ENCODE measurements around the gene MSMP. TPM values are rescaled to one million over a fixed set of nuclear protein-coding genes. Genes with fewer than 3 reads are reported as not detected.

Gene MSMP
- total RNA-seq, 1 experiment from 2014 or later: 2.1 TPM

DNA sequence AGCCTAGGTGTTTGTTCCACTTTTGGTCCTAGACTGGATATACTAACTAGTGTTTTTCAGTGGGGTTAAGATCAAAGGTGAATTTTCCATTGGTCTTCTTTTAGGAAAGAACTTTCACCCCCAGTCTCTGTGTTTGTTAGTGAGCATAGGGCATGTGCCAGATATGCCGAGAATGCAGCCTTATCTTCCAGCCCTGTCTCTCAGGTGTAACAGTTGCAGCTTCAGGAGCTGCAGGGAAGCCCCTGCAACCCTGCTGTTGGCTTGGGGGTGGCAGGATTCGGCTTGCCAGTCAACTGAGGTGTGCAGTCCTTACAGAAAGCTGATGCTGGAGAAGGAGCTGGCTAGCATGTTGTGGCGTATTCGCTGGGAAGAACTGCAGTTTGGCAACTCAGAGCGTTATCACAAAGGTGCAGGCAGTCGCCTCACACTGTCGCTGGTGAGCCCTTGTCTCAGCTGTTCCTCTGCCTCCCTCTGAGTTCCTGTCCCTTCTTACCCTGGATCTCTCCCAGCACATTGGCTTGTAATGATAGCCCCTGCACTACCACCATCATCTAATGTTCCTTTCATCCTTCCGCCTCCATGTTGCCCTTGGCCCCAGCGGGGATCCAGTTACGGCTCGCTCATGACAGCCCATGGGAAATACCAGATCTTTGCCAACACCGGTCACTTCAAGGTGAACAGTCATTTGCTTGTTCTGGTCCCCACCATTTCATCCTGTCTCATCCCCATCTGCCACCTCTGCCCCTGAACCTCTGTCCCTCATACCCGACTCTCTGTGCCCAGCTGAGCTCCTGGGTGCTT is 47.5 kb upstream of the MSMP start:
- Mint-ChIP-seq H3K36me3 (peaks cover 3% of the 10 kb centered on the region), H3K27ac (no peak overlapping the region), H3K9me3 (no peaks in the 10 kb centered on the region), H3K4me1 (peaks cover 1% of the 10 kb centered on the region), H3K4me3 (no peak overlapping the region), H3K27me3 (ENCODE audit: low read depth) (no peaks in the 10 kb centered on the region)
- ChIA-PET CTCF (interaction anchor here (1.4 to 1.6 kb wide), 3 partner anchors 11 to 25 kb away, joined by 3 to 7 read pairs (median 4); no protein-coding TSS in a partner anchor), POLR2A (no interaction called here)
- ATAC-seq (no peak), DNase-seq (ENCODE audit: low spot score) (no peak)
- TF ChIP-seq, protein P1, sequence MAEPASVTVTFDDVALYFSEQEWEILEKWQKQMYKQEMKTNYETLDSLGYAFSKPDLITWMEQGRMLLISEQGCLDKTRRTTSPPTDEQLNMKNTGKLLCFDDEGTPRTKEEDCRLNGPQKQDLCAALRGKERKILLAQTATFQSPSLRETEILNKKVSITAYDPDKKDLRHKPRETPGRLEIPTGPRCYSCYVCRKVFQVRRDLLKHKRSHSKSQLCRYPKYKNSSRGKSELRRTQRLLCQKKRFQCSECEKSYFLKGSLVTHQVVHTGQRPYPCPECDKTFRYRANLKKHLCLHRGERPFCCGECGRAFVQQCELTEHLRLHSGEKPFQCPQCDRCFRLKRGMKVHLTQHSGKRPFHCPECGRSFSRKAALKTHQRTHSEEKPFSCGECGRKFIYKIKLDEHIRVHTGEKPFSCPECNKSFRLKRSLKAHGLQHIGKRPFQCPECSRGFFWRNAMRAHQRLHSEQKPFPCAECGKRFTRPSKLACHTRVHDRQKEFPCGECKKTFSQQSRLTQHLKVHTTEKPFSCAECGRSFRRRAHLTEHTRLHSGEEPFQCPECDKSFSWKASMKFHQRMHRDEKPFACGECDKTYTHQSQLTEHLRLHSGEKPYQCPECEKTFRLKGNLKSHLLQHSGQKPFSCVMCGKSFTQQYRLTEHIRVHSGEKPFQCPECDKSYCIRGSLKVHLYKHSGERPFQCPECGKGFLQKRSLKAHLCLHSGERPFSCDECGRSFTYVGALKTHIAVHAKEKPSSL (CRISPR knock-in tag; conservative IDR thresholded peaks at IDR 0.05): no peak
- TF ChIP-seq TCF7 (CRISPR knock-in tag; IDR thresholded peaks at IDR 0.05; ENCODE audit: low read depth) (no peak), ETV6 (CRISPR knock-in tag; IDR thresholded peaks at IDR 0.05) (no peak)
- TF ChIP-seq, protein P2, sequence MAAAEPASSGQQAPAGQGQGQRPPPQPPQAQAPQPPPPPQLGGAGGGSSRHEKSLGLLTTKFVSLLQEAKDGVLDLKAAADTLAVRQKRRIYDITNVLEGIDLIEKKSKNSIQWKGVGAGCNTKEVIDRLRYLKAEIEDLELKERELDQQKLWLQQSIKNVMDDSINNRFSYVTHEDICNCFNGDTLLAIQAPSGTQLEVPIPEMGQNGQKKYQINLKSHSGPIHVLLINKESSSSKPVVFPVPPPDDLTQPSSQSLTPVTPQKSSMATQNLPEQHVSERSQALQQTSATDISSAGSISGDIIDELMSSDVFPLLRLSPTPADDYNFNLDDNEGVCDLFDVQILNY (CRISPR knock-in tag; IDR thresholded peaks at IDR 0.05): no peak

DNA sequence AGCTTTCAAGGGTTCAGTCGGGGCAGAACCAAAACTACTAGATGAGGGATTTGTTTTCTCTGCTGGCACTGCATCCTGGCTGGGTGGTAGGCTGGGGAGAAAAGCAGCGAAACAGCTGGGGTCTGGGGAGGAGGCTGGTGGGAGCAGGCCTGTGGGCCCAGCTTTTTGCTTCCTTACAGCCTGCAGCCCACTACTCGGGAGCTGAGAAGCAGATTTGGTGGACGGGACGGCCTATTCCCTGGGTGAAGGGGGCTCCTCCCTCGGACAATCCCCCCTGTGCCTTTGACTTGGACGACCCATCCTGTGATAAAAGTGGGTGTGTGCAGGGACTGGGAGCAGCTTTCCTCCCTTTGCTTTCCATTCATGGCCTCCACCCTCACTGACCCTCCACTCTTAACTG is 46.5 kb upstream of the MSMP start:
- H3K9me3 Mint-ChIP-seq: no peaks in the 10 kb centered on the region
- CTCF ChIA-PET: interaction anchor here (1.0 to 1.6 kb wide), 3 partner anchors 10 to 13 kb away, joined by 4 to 5 read pairs (median 4); no protein-coding TSS in a partner anchor

GRCh38 chr9:35798658-35799374 is 44.7 kb upstream of the MSMP start:
- no peak overlapping the region for H3K27ac Mint-ChIP-seq
- no peak for ATAC-seq
- POLR2A ChIA-PET: interaction anchor here (1.3 kb wide), 1 partner anchor 13 kb away, joined by 3 read pairs; the partner anchor contains the start of gene SPAG8
- H3K4me1 Mint-ChIP-seq: peaks cover 4% of the 10 kb centered on the region
- H3K27me3 Mint-ChIP-seq (ENCODE audit: low read depth): no peaks in the 10 kb centered on the region
- H3K4me3 Mint-ChIP-seq: no peak overlapping the region
- CTCF ChIA-PET: interaction anchor here (1.1 to 1.8 kb wide), 3 partner anchors 9 to 104 kb away, joined by 3 to 8 read pairs (median 6); partner anchors contain the start of gene HINT2
- no peaks in the 10 kb centered on the region for H3K9me3 Mint-ChIP-seq
- H3K36me3 Mint-ChIP-seq: peaks cover 3% of the 10 kb centered on the region
- DNase-seq (ENCODE audit: low spot score): no peak
- TF ChIP-seq SMAD4 (CRISPR knock-in tag; IDR thresholded peaks at IDR 0.05) (no peak), ZNF281 (CRISPR knock-in tag; IDR thresholded peaks at IDR 0.05) (no peak), MLX (CRISPR knock-in tag; IDR thresholded peaks at IDR 0.05) (no peak), ZNF671 (CRISPR knock-in tag; IDR thresholded peaks at IDR 0.05) (no peak), ZSCAN18 (CRISPR knock-in tag; IDR thresholded peaks at IDR 0.05) (no peak)
- TF ChIP-seq, protein P3, sequence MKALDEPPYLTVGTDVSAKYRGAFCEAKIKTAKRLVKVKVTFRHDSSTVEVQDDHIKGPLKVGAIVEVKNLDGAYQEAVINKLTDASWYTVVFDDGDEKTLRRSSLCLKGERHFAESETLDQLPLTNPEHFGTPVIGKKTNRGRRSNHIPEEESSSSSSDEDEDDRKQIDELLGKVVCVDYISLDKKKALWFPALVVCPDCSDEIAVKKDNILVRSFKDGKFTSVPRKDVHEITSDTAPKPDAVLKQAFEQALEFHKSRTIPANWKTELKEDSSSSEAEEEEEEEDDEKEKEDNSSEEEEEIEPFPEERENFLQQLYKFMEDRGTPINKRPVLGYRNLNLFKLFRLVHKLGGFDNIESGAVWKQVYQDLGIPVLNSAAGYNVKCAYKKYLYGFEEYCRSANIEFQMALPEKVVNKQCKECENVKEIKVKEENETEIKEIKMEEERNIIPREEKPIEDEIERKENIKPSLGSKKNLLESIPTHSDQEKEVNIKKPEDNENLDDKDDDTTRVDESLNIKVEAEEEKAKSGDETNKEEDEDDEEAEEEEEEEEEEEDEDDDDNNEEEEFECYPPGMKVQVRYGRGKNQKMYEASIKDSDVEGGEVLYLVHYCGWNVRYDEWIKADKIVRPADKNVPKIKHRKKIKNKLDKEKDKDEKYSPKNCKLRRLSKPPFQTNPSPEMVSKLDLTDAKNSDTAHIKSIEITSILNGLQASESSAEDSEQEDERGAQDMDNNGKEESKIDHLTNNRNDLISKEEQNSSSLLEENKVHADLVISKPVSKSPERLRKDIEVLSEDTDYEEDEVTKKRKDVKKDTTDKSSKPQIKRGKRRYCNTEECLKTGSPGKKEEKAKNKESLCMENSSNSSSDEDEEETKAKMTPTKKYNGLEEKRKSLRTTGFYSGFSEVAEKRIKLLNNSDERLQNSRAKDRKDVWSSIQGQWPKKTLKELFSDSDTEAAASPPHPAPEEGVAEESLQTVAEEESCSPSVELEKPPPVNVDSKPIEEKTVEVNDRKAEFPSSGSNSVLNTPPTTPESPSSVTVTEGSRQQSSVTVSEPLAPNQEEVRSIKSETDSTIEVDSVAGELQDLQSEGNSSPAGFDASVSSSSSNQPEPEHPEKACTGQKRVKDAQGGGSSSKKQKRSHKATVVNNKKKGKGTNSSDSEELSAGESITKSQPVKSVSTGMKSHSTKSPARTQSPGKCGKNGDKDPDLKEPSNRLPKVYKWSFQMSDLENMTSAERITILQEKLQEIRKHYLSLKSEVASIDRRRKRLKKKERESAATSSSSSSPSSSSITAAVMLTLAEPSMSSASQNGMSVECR (CRISPR knock-in tag; IDR thresholded peaks at IDR 0.05; ENCODE audit: borderline replicate concordance): no peak

More for the DNA sequence above, 46.5 kb upstream of the MSMP start:
- ATAC-seq: no peak
- H3K4me3 Mint-ChIP-seq: no peak overlapping the region
- TF ChIP-seq HMGA2 (CRISPR knock-in tag; IDR thresholded peaks at IDR 0.05) (no peak), FOXJ3 (CRISPR knock-in tag; IDR thresholded peaks at IDR 0.05; ENCODE audit: borderline replicate concordance) (no peak)
- TF ChIP-seq, protein P1 (CRISPR knock-in tag; conservative IDR thresholded peaks at IDR 0.05): no peak
- no peak overlapping the region for H3K27ac Mint-ChIP-seq
- peaks cover 4% of the 10 kb centered on the region for H3K4me1 Mint-ChIP-seq
- no peaks in the 10 kb centered on the region for H3K27me3 Mint-ChIP-seq (ENCODE audit: low read depth)
- POLR2A ChIA-PET: no interaction called here
- DNase-seq (ENCODE audit: low spot score): no peak
- H3K36me3 Mint-ChIP-seq: peaks cover 3% of the 10 kb centered on the region

All from WTC11 (cell line).